WERI-Rb-1 (cell line): ENCODE results near the gene PSENEN.

Source experiments
- DNase-seq: peaks from one replicate; pipeline ENCODE4 v3.0.0-alpha.2; 2020
- H3K27ac ChIP-seq: fragments of 250-450 bp; sonication (Bioruptor Pico); 2 replicates; pipeline ENCODE4 v1.5.1; 2020; ENCODE audit warnings: mild to moderate bottlenecking, moderate library complexity
- H3K27me3 ChIP-seq: fragments of 250-450 bp; sonication (Bioruptor Pico); 2 replicates; pipeline ENCODE4 v1.5.1; 2021; ENCODE audit warnings: mild to moderate bottlenecking, low read depth, moderate library complexity; ENCODE audit not compliant: insufficient read depth, severe bottlenecking
- H3K36me3 ChIP-seq: fragments of 250-450 bp; sonication (Bioruptor Pico); 2 replicates; pipeline ENCODE4 v1.5.1; 2020; ENCODE audit warnings: mild to moderate bottlenecking, moderate library complexity
- H3K4me3 ChIP-seq: 2 replicates; pipeline ENCODE4 v1.5.1; 2011; ENCODE audit warnings: low read depth, mild to moderate bottlenecking, control low read depth, low read length
- H3K9me3 ChIP-seq: fragments of 250-450 bp; sonication (Bioruptor Pico); 2 replicates; pipeline ENCODE4 v1.5.1; 2021; ENCODE audit warnings: mild to moderate bottlenecking, moderate library complexity; ENCODE audit not compliant: severe bottlenecking
- TF ChIP-seq, protein P1 (sequence below): IDR thresholded peaks from 2 replicates; pipeline ENCODE4 v1.5.1; 2011; ENCODE audit warnings: low read depth, mild to moderate bottlenecking, control low read depth, inconsistent platforms, low read length

PSENEN gene

DNA sequence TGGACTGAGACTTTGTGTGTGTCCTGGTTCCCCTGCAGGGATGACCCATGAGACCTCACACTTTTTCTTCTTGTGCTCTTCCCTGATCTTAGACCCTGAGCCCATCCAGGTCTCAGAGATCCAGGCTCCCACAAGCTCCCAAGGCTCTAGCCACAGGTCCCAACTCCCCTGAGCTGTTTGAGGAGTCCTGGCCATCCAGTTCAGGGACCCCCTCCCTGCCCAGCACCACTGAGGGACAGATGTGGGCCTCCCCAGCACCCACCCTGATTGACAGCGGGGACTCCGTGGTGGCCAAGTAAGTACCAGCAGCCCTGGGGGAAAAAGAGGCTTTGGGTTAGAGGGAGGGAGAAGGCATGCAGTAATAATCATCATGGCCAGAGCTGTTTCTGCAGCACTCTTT is 14.2 kb downstream of the PSENEN start:
- Histone ChIP-seq H3K36me3 (peaks cover 42% of the 10 kb centered on the region), H3K27me3 (no peaks in the 10 kb centered on the region), H3K27ac (no peak overlapping the region), H3K4me3 (no peak overlapping the region), H3K9me3 (no peaks in the 10 kb centered on the region)
- DNase-seq: no peak
- TF ChIP-seq, protein P1, sequence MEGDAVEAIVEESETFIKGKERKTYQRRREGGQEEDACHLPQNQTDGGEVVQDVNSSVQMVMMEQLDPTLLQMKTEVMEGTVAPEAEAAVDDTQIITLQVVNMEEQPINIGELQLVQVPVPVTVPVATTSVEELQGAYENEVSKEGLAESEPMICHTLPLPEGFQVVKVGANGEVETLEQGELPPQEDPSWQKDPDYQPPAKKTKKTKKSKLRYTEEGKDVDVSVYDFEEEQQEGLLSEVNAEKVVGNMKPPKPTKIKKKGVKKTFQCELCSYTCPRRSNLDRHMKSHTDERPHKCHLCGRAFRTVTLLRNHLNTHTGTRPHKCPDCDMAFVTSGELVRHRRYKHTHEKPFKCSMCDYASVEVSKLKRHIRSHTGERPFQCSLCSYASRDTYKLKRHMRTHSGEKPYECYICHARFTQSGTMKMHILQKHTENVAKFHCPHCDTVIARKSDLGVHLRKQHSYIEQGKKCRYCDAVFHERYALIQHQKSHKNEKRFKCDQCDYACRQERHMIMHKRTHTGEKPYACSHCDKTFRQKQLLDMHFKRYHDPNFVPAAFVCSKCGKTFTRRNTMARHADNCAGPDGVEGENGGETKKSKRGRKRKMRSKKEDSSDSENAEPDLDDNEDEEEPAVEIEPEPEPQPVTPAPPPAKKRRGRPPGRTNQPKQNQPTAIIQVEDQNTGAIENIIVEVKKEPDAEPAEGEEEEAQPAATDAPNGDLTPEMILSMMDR: no peak

DNA sequence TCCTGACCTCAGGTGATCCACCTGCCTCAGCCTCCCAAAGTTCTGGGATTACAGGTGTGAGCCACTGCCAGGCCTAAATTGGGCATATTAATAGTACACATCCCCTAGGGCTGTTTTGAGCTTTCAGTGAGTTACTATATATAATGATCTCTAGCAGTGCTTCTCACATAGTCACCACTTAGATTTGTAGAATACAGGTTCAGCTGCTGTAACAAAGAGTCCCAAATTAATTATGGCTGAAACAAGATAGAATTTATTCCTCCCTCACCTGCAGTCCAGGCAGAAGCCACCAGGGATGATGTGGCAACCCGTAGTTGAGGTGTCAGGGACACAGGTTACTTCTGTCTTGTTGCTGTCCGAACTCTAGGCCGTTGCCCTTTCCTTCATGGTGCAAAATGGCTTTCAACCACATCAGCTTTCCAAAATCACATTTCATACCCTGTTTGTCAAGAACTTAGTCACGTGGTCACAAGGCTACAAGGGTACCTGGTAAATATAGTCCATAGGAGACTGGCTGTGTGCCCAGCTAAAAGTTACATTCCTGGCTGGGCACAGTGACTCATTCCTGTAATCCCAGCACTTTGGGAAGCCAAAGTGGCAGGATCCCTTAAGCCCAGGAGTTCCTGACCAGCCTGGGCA is 15.4 kb downstream of the PSENEN start:
- DNase-seq: no peak
- Histone ChIP-seq H3K4me3 (no peak overlapping the region), H3K27ac (no peak overlapping the region), H3K27me3 (no peaks in the 10 kb centered on the region), H3K9me3 (no peaks in the 10 kb centered on the region), H3K36me3 (peaks cover 53% of the 10 kb centered on the region)
- TF ChIP-seq, protein P1: no peak

DNA sequence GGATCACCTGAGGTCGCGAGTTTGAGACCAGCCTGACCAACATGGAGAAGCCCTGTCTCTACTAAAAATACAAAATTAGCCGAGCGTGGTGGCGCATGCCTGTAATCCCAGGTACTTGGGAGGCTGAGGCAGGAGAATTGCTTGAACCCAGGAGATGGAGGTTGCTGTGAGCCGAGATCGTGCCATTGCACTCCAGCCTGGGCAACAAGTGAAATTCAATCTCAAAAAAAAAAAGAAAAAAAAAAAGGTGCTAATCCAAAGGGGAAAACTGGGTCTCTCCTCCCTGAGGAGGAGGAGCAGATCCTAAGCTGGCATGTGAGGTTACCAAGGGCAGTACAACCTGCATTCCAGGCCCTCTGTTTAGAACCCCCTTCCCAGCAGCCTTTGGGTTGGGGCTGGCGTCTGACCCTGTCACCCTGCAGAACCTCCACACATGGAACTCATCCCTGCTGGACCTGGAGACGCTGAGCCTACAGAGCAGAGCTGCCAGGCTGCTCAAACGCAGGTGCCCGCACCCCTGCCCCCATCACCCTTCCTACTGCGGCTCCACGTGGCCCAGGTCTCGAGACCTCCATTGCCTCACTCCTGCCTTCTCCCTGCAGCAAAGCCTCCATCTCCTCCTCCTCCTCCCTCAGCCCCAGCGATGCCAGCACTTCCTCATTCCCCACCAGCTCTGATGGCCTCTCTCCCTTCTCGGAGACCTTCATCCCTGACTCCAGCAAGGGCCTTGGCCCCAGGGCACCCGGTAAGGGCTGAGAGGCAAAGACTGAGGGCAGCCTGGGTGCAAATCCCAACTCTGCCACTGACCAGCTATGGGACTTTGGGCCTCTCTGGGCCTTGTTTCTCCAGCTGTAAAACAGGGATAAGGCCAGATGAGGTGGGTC is 19.2 kb downstream of the PSENEN start:
- Histone ChIP-seq H3K27me3 (no peaks in the 10 kb centered on the region), H3K9me3 (no peaks in the 10 kb centered on the region), H3K4me3 (no peak overlapping the region), H3K27ac (no peak overlapping the region), H3K36me3 (peaks cover 61% of the 10 kb centered on the region)
- no peak for DNase-seq
- TF ChIP-seq, protein P1: no peak

GRCh38 chr19:35766571-35767104 is 21.2 kb downstream of the PSENEN start:
- H3K36me3 ChIP-seq: peaks cover 42% of the 10 kb centered on the region
- no peaks in the 10 kb centered on the region for H3K9me3 ChIP-seq
- no peaks in the 10 kb centered on the region for H3K27me3 ChIP-seq
- H3K4me3 ChIP-seq: no peak overlapping the region
- TF ChIP-seq, protein P1: no peak
- no peak overlapping the region for H3K27ac ChIP-seq
- DNase-seq: no peak

GRCh38 chr19:35767288-35768081 is 22.0 kb downstream of the PSENEN start:
- Histone ChIP-seq H3K9me3 (no peaks in the 10 kb centered on the region), H3K27me3 (no peaks in the 10 kb centered on the region), H3K4me3 (no peak overlapping the region), H3K36me3 (peaks cover 35% of the 10 kb centered on the region), H3K27ac (no peak overlapping the region)
- TF ChIP-seq, protein P1: no peak
- no peak for DNase-seq
